EL (cell line): Measurements from ENCODE around the gene CREG2.

ENCODE experiments used
- DNase-seq: peaks from one replicate; pipeline ENCODE4 v3.0.0-alpha.2; 2016

The CREG2 gene

DNA sequence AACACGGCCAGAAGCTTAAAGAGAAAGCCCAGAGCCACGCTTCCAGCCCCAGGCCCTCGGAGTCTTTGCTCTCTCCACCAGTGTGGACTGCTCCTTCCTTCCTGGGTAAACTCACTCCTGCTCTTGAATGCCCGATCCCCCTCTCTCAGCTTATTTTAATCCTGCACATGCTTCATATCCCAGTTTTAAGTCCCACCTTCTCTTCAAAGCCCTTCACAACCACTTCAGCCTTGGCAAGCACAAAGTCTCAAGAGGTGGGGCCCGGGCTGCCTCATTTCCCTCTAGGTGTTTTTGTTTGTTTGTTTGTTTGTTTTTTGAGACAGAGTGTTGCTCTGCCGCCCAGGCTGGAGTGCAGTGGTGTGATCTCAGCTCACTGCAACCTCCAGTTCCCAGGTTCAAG is 21.6 kb upstream of the CREG2 start:
- DNase-seq, result no peak

- no peak for DNase-seq
Measured at GRCh38 chr2:101405351-101405899, 18.1 kb upstream of the CREG2 start.

- no peak for DNase-seq
Measured at GRCh38 chr2:101403745-101404144, 16.4 kb upstream of the CREG2 start.

DNA sequence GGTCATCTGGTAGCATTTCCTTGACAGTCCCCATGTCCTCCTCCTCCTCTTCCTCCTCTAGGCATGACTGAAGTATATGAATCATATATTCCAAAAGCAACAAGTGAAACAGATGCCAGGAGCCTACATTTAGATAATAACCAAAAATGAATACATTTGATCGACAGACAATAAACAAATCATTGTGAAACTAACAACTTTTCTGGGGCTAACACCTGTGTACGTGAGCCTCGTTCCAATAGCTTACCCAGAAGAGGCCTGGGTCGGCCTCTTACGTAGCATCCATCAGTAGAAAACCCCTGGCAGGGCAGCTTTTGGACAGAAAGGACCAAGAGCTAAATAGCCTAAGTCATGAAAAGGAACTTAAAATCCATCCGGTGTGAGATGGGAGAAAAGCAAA is 15.3 kb upstream of the CREG2 start:
- DNase-seq, result no peak

- no peak for DNase-seq
Measured at GRCh38 chr2:101401906-101402305, 14.6 kb upstream of the CREG2 start.

GRCh38 chr2:101401326-101401665 is 14.0 kb upstream of the CREG2 start:
- no peak for DNase-seq

DNA sequence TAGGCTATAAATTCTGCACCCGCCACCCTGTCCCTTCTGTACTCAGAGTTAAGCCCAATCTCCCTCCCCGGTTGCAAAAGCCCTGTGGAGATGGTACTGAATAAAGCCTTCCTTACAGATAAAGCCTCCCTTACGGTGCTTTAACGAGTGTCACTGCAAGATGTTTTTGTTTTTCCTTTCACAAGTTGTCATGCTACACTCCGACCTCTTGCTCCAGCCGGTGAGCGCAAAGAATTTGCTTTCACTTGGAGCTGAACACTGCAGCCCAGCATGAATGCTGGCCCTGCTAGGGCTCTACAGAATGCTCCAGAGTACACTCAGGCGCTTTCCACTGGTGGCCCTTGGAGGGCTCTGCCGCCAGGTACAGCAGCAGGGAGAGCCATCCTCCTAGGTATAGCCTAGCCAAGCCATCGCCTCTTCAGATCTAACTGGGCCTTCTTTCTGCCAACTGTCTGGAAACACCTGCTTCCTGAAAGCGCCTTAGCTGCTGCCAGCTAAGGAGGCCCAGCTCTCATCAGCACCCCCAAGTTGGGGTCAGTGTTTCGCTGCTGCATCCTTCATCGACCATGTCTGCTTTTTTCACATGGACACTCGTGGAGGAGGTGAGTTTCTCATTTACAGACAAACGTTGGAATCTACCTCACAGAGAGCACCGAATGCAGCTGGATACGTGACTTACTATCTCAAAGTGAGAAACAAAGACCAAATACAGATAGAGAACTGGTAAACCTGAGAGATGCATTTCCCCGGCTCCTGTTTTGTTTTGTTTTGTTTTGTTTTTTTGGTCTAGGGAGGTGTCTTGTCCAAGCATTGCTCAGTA is 13.4 kb upstream of the CREG2 start:
- DNase-seq, result no peak

- peak; percentile 12 for DNase-seq
Measured at GRCh38 chr2:101400048-101400447, 12.7 kb upstream of the CREG2 start.

DNA sequence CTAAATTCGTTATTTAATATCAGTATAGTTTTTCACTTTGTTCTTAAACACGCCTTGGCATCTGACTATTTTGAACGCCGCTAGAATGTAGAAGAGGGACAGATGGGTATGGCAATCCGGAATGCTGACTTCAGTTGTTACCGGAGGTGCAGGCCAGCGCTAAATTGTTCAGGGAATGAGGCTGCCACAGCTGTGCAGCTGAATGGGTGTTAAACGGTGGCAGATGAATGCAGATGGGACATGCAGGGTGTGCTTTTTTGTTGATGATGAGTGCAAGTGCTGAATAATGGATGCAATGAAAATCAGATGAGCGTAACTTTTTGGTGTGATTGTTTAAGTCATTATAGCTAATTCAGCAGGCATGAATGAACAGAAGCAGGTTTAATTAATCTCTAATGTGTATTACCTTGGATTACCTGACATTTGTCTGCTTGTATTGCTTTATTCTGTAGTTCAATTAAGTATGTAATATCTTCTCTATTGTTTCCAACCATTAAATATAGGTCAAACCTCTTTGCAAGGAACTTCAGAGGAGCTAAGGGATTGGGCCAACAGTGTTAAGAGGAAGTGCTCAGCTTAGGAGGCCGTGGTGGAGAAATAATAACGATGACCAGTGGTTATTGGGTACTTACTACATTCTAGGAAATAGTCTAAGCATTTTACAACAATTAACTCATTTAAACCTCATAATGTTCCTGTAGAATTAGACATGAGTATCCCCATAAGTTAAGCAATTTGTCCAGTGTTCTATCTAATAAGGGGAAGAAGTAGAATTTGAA is 11.9 kb upstream of the CREG2 start:
- no peak for DNase-seq

DNA sequence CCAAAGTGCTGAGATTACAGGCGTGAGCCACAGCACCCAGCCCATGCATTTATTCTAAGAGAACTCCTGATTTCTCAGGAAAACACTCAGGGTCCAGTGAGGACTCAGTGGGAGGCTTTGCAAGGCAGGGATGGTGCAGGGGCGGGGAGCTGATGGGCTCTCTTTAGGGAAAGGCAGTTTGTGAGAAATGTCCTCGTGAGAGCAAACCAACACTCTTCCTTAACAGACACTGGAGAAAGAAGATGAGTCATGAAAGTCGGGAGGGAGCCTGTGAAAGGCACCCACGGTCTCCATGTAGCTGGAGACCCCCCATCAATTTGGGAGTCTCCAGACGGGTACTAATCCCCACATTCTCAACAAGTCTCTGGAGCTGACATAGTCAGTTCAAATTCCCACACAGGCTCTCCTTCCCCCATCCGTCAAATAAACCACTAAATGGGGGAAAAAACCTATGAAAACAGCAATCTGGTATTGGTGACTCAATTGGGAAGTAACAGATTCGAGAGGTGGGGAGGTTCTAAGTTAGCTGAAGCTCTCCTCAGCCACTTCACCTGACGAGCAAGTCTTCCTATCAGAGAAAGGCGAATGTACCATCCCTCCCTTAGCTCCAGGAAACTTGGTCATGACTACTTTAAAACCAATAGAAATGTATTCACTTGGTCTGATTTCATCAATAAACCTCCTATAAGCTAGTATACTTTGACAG is 11.0 kb upstream of the CREG2 start:
- no peak for DNase-seq

DNA sequence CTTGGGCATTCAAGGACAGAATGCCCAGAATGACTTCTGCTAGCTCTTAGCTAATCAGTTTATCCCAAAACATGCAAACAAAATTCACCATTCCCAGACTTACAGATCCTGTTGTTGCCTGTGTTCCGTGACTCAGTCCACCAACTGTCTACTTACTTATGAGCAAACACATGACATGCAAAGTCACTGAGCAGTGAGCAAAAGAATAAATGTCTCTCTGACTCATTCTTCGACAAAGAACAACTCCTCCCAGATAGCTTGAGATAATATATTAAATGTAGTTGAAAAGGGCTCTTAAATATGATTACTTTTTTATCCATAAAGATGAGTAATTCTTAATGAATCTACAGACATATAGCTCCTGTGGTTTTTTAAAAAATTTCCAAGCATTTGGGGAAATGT is 9.0 kb upstream of the CREG2 start:
- DNase-seq, result peak; percentile 83

- peak; percentile 5 for DNase-seq
Measured at GRCh38 chr2:101395545-101396315, 8.4 kb upstream of the CREG2 start.

DNA sequence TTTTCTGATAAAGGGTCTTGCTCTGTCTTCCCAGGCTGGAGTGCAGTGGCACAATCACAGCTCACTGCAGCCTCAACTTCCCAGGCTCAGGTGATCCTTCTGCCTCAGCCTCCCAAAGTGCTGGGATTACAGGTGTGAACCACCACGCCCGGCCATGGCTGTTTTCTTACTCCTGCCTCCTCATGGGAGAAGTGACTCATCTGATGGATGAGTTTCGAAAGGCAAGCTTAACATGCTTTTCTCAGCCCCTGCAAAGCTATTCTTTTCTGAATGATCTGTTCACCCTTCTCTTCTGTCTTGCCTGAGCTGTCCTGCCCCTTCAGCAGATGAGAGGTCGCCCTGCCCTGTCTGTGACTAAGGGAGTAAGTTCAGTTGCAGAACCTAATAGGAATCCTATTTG is 929 bp upstream of the CREG2 start:
- peak; percentile 41 for DNase-seq

GRCh38 chr2:101386599-101387150 is 628 bp downstream of the CREG2 start:
- DNase-seq, result no peak

- no peak for DNase-seq
Measured at GRCh38 chr2:101383016-101383541, 4.2 kb downstream of the CREG2 start.

- DNase-seq, result no peak
Measured at GRCh38 chr2:101382442-101382841, 4.9 kb downstream of the CREG2 start.

DNA sequence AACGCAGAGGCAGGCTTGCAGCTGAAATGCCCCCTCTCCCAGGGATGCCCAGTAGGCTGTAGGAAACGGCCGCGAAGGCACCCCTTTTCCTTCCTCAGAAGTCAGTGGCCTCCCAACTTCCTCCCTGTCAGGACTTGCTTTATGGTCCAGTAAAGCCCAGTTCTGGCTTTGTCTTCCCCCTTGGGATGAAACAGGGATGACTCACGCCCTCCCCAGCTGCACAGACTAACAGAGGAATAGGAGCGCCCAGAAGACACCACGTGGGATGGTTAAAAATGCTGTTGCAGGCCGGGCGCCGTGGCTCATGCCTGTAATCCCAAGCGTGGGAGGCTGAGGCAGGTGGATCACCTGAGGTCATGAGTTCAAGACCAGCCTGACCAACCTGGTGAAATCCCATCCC is 6.9 kb downstream of the CREG2 start:
- DNase-seq, result peak; percentile 79

GRCh38 chr2:101379091-101379490 is 8.2 kb downstream of the CREG2 start:
- DNase-seq, result no peak

DNA sequence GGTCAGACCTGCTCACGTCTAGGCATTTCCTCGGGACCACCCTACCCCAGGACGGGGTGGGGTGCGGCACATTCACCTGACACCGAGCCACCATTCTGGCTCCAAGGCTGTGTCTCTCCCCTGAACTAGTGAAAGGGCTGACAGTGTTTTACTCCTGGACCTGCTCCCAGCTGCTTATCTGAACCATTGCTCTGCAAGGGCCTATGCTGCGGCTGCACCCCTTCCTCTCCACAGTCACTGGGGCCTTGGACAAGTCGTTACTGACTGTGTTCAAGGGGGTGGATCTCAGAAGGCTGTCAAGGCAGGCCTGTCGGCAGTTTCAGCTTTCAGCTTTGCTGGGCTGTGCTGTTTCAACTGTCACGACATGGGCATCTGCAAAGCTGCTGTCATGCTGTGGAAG is 11.7 kb downstream of the CREG2 start:
- no peak for DNase-seq

- no peak for DNase-seq
Measured at GRCh38 chr2:101374821-101375561, 12.3 kb downstream of the CREG2 start.

DNA sequence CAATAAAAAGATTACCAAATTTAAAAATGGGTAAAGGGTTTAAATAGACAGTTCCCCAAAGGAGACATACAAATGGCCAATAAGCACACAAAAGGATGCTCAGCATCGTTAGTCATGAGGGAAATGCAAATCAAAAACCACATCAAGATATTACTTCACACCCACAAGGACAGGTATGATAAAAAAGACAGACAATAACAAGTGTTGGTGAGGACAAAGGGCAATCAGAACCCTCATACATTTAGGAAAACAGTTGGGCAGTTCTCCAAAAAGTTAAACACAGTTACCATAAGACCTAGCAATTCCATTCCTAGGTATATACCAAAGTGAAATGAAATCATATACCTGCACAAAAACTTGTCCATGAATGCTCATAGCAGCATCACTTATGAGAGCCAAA is 14.5 kb downstream of the CREG2 start:
- DNase-seq, result no peak
